NCI-H1105 treated with DMSO at 0.1 percent for 48 hours (cell line): ENCODE measurements around the gene NUP210L.

ENCODE experiments used
- DNase-seq: peaks from one replicate; lab custom pipeline; 2025; lab: John Stamatoyannopoulos, UW

Gene NUP210L

GRCh38 chr1:153963850-153964331, 191.0 kb downstream of the NUP210L start:
- DNase-seq, result peak; percentile 46

GRCh38 chr1:153963030-153963849, 191.6 kb downstream of the NUP210L start, which contains the start of gene SLC39A1:
Gene SLC39A1, minus strand, starts transcription at chr1:153963537. Its CDS starts 822 bp downstream, at chr1:153962715.
- peak; percentile 96 for DNase-seq

DNA sequence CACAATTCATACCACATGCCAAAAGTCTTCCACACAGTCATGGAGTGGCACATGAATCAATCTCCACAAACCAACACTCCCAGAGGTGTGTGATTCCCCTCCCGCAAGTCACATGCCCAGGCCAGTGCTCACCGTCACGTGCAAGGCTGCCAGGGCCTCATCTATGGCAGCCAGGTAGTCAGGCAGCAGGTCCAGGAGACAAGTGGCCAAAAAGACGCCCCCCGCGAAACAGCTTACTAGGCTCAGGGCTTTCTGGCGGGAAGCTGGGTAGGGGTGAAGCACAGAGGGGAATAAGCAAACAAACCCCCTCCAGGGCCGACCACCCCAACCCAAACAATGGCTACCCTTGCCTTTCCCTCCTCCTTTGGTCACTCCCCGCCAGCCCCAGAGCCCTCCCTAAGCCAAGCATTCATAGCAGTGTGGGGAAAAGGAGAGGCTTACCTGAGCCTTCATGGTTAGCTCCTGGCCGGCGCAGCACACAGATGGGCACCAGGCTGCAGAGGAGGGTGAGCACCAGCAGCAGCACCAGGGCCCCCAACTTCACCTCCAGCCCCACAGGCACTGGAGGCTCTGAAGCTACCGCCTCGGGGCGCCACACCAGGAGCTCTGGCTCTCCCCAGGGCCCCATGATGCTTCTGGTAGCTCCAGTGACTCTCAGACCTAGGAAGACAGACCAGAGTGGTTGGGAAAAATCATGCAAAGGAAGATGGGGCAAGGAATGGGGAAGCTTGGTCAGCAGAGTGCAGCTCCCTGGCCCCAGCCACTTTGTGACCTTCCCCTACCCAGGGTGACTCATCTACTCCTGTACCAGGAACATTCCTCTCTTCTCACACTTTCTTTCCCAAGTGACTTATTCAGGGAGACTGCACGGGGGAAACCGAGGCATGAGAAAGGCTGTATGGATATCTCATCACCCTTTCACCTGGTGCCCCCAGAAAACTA, 192.5 kb downstream of the NUP210L start:
- no peak for DNase-seq

GRCh38 chr1:153961421-153961820, 193.5 kb downstream of the NUP210L start:
- no peak for DNase-seq

DNA sequence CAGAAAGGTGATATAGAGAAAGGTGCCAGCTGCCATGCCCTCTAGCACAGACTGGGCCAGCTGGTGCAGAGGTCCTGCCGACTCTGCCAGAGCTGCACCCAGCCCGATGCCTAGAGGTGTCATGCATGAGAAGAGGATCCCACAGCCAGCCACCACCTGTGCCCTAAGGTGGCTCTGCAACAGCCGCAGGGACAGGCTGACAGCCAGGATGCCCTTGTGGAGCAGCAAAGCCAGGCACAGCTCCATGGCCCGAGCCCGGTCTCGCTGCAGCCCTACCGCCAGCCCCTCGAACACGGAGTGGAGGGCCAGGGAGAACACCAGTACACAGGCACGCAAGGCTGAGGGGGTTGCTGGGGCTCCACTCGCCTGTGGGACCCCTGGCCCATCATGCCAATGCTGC, 194.7 kb downstream of the NUP210L start:
- DNase-seq, result no peak

- DNase-seq, result peak; percentile 4
These were observed 195.4 kb downstream of the NUP210L start for GRCh38 chr1:153959454-153959853.

DNA sequence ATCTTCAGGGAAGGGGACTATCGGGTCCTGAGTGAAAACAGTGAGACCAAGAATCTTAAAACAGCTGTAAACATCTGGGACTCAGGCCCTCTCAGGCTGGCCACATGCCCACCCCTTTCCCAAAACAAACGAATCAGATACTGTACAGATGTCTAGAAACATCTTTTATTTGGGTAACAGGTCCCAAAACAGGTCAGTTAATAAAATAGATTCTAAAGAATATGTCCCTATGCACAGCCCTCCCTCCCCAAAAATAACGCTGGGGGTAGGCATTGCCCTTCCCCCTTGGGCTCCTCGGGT, 196.0 kb downstream of the NUP210L start:
- no peak for DNase-seq

- peak; percentile 99 for DNase-seq
These were observed 196.5 kb downstream of the NUP210L start, which contains the start of gene CRTC2 for GRCh38 chr1:153958111-153958960. Gene CRTC2, minus strand, starts transcription at chr1:153958612. Its CDS starts 115 bp downstream, at chr1:153958497.

- no peak for DNase-seq
These were observed 197.1 kb downstream of the NUP210L start for GRCh38 chr1:153957744-153958110.

GRCh38 chr1:153956997-153957715, 197.7 kb downstream of the NUP210L start:
- no peak for DNase-seq

- DNase-seq, result no peak
These were observed 200.0 kb downstream of the NUP210L start for GRCh38 chr1:153954826-153955225.

DNA sequence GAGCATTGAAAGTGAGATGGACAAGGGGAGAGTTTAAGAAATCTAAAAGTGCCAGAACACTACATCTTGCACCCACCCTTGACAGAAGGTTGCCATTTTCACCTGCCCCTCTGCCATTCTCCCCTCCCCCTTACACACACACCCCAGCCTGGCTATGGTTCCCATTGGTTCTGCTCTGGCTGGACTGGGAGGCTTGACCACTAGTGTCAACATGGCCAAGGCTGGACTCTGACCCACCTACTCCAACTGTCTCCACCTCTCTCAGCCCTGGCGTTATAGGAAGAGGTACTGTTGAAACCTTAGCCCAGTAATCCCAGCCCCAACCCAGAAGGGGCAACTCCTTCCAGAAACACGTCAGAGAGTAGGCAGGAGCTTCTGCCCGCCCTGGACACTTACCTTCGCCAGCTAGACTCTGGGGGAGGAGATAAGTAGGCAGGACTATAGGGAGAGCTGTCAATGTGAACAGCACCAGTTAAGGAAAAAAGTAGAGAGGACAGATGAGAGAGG, 201.0 kb downstream of the NUP210L start:
- no peak for DNase-seq

GRCh38 chr1:153951801-153952200, 203.1 kb downstream of the NUP210L start:
- no peak for DNase-seq

DNA sequence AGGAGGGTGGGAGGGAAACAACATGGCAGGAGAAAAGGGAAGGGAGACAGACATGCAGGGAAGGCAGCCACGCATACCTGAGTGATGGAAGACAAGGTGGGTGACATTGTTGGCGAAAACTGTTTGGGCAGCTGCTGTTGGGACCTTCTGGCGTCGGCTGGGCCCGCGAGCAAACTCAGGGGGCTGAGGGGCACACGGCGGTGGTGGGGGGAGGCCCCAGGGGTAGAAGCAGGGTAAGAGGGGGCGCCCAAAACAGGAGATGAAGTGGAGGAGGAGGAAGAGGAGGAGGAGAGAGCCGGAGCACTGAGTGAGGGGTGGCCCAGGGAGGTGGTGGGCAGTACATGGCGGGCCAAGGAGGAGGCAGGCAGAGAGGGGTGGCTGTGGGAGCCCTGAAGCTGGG, 203.7 kb downstream of the NUP210L start:
- DNase-seq, result no peak

DNA sequence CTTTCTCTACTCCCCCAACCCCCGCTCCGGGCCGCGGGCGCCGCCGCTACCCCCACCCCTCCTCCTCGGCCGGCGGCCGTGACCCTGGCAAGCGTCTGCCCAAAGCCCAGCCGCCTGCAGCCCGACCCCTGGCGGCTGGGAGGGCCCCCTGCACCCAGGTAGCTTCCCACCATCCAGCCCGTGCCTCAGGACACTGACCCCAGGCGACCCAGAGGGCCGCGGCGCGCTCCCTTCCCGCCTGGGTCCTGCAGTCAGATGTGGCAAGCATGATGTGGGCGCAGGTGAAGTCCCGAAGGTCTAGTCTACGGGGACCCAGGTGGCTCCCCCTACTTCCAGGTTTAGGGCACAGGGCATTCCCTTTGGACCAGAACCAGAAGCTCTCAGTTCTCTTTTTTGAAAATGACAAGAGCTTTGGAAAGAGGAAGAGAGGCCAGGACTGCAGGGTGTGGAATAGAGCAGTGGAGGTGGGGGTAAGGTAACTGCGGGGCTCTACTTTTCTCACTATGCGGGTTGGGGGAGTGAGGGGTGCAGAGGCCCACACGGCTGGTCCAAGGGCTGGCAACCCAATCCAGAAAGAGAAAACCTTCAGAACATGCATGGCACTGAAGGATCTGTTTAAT, 208.1 kb downstream of the NUP210L start, which contains the start of gene DENND4B:
Gene DENND4B (minus strand): TSS at position 97 of the 620 bp plus-strand sequence. CDS start 2,344 bp downstream, outside the sequence.
- peak; percentile 70 for DNase-seq

DNA sequence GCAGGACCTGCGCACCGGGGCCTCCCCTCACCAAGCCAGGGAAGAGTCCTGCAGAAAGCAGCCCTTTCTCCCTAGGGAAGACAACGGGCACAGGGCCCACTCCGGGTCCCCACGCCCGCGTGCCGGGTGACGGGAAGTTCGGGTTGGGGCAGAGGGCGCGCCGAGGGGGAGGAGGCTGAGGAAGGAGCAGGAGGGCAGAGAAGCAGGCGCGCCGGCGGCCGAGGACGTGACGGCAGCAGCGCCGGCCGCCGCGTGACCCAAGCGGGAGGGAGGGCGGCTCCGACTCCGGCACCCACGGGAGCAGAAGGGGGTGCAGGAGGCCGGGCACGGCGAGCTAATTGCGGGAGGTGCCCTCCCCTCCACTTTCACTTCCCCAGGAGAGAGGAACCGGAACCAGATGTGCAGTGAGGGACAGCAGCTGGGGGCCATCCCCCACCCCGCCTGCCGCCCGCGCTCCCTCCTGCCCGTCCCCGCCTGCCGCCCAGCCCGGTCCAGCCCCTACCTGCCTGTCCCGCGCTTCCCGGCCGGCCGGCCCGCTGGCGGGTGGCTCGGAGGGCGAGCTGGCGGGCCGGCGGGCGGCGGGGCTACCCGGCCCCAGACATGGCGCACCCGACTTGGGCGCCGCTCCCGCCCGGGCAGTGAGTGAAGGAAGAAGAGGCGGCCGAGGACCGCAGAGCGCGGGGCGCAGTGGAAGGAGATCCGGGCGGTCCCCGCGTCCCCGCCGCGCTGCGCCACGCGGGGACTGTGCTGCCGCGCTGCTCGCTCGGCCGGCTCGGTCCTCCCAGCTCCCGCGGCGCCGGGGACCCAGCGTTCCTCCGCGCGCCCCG, 208.9 kb downstream of the NUP210L start:
- peak; percentile 47 for DNase-seq

DNA sequence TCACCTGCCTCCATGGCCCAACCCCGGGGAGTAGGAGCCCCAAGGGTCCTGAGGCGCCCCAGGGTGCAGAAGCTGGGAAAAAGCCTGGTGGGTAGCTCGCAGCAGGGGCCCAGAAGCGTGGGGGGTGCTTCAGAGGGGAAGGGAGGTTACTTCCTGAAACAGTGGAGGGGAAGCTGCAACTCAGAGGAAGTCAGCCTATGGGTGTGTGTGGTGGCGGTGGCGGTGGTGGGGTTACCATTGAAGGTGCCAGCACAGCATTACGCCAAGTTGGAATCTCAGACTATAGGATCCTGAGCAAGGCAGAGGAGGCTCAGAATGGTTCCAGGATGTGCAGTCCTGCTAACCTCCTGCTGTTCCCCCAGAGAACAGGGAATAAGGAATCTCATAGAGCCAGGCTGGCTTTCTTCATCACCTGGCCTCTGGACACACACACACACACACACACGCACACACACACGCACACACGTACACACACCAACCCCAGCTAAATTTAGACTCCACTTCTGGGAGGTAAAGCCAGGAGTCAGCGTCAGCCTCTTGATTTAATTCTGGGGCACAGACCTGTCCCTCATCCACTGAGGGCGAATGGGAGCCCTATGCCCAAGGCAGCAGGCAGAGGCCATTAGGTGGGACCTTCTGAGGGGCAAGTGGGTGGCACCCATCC, 209.6 kb downstream of the NUP210L start:
- no peak for DNase-seq

GRCh38 chr1:153944827-153945117, 210.1 kb downstream of the NUP210L start:
- no peak for DNase-seq
